Ramos (cell line): ENCODE data around the gene FARS2.

Experiments
- in situ Hi-C: fragments of 300-500 bp; cut with MboI; formaldehyde crosslinking; loops from one replicate; pipeline ENCODE4 v1.14.3; 2022; ENCODE audit warnings: low sequenced_read_pairs; ENCODE audit not compliant: unreplicated experiment

FARS2 gene

DNA sequence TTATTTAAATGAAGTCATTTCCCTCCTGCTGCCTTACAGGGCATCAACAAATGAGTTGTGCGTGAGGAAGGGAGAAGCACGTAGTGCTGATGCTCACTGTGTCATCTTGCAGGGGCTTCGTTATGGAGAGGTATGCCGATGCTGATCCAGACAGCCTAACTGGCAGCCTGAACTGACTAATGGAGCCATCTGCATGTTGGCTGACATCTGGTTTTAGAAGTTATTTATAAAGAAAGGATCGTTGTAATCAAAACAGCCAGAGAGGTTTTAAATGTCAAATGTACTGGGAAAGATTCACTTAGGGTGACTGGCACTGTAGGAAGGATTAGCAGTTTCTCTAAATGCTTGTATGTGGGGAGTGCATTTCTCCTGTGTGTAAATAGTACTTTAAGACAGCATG, 54.6 kb downstream of the FARS2 start:
- in situ Hi-C loops = no loop called here

DNA sequence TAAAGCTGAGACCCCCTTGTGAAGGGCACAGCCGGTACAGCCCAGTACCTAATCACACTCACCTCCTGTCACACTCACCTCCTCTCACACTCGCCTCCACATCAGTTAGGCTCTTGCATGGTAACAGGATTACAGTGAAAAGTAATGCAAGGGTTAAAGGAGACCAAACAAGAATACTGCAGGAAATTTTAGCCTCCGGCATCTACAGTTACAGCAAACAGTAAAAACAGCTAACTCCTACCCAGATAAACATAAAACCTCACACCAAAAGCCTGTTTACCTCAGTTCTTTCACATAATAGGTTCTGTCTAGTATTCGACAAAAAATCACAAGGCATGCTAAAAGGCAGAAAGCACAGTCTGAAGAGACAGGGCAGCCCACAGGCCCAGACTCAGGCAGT, 55.6 kb downstream of the FARS2 start:
- in situ Hi-C loops = no loop called here

DNA sequence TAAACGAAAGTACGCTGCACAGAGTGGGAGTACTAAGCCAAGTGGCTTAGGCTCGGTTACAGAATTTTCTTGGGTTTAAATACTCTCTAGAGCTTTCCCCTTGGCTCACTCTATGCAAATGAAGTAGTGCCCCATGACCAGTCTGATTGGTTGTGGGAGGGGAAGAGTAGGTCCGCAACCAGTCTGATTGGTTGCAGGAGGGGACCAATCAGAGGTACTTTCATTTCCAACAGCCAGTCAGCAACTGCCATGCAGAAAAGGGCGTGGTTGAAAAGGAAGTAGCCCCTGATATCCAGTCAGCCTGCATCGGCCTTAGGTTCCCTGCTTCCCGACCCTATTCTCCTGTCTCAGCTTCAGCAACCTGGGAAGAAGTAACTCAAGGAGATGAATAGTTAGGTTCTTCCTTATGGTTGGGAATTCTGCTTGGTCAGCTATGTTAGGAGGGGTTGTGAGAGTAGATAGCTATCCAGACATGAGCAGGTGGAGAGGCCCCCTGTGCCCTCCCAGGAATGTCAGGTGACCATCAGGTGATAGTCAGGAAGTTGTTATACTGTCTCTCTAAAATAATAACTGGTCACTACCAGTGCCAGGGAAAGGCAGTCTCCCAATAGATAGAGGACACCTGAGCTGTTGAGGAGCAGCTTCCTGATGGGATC, 57.4 kb downstream of the FARS2 start:
- in situ Hi-C loops = no loop called here

DNA sequence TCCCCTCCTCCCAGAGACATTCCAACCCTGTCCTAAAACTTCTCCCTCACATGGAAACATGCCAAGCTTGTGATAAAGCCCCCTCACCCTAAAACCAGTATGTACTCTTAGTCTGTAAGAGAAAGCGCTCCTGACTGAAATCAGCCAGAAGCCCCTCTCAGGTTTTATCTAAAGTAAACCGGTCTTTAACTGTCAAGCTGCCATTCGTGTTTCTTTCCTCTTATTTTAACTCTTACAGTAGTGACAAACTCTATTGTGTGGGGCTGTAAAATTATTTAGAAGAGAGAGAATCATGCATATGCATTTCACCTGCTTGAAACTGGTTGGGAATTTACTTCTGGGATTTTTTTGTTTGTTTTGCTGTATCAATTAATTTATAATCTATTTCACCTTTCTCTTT, 62.7 kb downstream of the FARS2 start:
- in situ Hi-C loops = no loop called here

DNA sequence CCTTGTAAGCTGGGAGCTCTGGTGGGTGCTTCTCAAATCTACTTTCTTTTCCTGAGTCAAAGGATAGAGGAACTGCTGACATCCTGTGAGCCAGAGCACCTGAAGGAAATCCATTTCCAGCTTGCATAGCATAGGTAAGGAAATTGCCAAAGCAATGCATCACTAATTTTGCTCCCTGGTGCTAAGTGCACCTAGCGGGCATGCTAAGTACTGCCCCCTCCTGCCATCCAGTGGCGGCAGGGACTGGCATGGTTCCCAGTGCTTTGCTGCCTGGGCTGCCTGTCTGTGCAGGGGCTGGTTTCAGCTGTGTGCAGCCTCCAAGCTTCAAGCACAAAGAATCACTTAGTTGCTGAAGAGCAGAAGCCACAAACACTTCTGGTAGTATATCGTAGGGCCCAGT, 63.9 kb downstream of the FARS2 start:
- in situ Hi-C loops = no loop called here

DNA sequence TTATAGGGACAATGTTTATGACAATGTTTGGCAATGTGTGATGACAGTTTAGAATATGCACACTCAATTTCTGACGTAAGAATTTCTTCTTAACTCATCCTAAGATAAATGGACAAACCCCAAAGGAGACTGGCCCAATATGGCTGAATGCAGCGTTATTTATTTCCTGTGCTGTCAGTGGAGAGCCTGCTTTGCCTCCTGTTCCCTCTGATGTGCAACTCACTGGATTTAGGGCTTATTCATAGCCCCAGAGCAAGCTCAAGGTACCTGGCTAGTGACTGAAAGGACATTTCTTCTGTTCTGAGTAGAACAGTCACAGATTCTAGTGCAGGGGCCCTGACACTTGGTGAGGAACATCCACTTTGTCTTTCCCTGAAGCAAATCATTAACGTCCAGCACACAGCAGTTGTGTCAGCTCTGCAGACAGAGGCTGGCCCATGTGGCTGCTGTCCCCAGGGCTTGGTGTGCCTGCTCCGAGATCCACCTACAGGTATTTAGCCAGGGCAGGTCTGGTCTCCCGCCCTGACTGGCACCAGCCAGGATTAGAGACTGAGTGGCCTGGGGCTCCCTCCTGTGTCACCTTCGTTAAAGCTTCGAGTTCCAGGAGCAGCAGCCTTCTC, 64.8 kb downstream of the FARS2 start:
- in situ Hi-C loops = no loop called here

DNA sequence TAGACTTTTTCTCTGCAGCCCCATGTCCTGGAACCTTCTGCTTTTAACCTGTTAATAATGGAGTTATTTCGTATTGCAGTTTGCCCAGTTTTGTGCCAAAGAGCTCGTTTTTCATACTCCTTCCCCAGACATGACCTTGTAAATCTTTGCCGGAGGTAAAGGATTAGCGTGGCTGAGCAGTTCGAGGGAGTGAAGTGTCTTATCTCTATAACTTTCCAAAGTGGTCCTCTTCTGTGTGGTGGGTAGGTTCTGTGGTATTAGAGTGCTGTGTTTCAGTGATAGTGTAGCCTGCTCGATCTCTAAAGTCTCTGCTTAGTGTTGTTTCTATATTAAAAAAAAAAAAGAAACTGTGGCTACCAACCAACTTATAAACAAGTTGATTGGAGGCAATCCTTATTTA, 67.5 kb downstream of the FARS2 start:
- in situ Hi-C loops = no loop called here

DNA sequence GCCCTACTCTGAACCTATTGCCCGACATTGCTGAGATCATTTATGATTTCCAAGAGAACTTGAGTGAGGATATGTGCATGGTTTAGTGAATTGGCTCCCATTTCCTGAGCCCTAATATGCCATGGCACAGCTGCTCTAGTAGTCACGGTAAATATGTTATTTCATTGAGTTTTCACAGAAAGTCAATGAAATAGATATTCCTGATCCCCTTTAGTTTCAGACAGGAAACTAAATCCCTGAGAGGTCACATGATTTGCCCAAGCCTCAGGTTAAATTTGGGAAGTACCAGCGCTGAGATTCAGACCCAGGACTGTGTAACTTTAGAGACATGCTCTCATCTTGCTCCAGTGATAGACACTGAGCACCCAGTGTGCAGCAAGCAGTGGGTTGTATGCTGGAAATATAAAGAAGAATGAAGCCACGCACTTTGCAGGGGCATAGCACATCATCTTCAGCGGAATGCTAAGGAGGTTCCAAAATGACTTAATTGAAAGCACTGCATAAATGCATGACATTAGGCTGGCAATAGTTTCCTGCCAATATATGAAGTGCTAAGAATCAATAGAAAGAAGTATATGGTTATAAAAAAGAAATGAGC, 70.6 kb downstream of the FARS2 start:
- in situ Hi-C loops = no loop called here

DNA sequence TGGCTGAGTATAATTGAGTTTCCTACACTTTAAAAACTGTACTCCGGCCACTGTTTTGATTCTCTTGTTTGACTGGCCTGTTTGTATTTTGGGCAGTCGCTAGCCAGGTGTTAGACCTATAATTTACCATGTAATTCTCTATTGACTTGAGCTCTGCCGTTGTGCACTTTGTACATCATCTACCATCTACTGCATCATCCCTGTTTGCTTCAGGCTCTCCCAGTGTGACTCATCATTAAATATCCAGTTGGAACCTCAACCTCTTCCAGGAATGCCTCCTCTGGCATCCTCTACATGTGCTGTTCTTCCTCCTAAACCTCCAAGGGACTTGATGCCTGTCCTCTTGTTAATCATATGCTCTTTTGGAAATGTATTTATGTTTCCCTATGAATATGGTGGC, 72.3 kb downstream of the FARS2 start:
- in situ Hi-C loops = no loop called here

DNA sequence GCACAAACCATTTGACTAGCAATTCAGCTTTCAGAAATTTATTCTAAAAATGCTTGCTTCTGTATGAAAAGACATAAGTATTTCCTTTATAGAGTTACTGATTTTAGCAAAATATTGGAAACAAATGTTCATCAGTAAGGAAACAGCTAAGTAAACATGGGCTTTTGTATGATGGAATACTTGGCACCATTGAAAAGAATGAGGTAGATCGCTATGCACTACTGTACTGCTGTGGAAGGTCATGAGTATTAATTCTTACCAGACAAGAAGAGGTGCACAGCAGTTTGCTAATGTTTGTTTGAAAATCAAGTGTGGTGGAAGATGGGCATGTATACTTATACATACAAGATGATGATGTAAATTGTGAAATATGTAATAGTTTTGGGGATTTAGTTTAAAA, 73.0 kb downstream of the FARS2 start:
- in situ Hi-C loops = no loop called here

DNA sequence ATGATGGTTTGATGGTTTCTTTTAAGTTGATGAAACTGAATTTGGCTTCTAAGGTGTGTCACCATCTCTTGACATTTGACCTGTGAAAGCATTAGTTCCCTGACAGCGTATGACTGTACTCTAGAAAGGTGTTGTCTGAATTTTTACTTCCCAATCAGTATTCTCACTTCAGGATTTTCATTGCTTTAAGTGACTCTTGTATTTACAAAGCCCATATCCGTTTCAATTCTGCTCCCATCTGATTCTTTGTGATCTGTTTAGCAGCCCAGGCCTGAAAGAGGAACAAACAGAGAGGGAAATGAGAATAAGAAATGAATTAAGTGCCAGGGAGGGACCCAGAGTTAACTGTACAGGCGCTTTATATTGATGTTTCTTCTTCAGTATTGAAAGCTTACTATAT, 73.7 kb downstream of the FARS2 start:
- in situ Hi-C loops = no loop called here

DNA sequence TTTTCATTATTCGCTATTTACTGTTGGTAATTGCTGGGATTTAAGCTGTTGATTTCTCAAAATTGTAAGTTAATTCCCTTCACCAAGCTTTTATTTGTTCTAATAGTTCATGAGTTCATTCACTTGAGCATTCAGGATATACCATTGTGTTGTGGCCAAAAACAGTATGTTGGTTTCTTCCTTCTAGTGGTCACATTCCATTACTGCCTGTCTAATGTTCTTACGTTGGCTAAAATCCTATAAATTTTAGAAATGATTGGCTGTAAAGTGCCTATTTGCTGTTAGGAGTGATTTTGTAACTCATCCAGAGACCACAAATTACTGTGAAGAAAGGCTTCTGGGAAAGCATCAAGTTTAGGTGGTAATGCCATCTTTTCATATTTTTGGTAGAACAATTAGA, 76.3 kb downstream of the FARS2 start:
- in situ Hi-C loops = no loop called here

DNA sequence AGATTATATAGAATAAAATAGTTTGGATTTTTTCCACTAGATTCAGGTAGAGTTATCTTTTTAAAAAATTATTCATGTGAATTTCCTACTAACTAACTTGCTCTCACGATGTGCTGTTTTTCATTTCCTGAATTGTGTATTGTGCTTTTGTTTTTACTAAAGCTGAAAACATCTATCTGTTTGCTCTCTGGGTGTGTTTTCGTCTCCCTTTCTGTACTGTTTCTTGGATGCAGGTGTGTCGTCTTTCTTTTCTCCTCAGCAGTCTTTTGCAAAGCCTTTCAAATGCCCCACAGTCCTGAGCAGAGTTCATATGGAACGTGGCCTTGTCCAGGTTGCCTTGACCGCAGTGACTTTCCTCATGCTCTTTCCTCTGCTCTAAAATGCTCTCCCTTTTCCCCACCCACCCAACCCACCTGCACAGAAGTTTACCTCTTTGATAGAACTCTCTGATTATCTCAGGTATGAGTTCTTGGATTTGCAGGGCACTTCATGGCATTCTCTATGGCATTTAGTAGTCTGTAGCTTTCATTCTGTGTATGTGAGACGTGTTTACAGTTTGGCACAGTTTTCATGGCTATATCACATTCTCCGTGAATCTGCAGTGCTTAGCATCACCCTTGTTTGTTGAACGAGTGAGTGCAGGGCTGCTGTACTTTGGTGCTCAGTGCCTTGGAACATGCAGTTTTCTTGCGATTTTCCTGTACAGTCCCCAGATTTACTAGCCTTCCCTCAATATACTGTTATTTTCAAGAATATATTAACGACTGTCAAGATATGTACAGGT, 77.1 kb downstream of the FARS2 start:
- in situ Hi-C loops = no loop called here

DNA sequence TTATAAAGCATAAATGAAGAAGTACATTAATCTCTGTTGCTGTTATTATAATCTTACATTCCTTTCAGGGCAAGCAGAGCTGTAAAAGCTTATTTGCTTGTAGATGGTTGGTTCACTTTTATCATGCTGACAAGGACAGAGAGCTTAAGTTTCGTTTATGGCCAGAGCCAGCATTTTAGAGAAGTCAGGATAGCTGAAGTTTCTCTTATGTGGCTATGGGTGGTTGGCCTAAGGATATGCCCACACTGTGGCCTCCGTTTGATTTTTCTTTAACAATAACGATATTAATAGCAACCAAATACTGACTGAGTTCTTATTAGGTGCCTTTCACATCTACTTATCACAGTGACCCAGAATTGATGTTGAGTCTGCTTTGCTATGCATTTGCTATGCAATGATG, 78.5 kb downstream of the FARS2 start:
- in situ Hi-C loops = no loop called here

DNA sequence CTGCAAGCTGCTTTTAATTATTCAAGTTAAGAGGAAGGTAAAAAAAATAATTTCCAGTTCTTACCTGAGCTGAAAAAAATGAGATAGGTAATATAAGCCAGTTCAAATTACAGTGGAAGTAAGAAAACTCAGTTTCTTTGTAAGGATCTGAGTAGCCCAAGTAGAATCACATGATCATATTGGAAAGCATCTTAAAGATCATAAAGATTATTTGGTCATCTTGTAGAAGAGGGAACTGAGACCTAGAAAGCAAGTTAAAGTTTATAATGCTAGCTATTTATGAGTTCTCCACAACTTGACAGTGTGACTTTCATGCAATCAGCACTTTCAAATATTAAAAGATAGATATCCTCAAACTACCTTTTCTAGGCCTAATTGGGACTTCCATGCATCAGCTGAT, 80.5 kb downstream of the FARS2 start:
- in situ Hi-C loops = no loop called here

DNA sequence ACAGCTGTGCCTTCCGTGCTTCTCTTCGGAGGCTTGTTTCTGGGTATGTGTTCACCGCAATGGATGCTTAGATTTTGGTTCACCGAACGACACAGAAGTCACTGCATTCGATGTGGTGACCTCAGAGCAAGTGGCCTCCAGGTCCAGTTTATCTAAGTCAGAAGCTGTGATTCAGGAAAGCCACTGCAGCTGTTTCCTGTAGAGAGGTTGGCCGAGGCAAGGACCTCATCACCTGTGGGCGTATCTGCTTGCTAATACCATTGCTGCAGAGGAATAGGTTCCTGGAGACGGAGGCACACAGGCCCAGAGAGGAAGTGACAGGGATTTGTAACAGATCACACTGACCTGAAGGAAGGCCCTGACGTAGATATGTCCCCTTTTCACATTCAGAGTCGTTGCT, 82.7 kb downstream of the FARS2 start:
- in situ Hi-C loops = no loop called here

DNA sequence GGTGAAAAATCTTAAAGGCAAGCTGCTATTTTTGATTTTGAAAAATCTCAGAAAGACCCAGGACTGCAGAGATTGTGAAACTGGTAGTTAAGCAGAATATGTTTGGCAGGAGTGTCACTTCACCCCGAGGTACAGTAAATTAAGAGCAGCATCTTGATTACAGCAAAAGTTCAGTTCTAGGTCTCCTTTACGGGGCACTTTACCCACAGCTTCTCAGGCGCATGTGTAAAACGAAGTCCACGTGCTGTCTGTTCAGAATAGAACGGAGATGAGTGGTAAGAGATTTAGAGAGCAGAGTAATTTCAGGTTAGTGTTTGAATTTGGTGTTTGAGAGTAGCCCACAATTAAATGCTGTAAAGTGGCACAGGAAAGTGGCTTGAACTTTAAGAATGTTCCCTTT, 84.0 kb downstream of the FARS2 start:
- in situ Hi-C loops = no loop called here

DNA sequence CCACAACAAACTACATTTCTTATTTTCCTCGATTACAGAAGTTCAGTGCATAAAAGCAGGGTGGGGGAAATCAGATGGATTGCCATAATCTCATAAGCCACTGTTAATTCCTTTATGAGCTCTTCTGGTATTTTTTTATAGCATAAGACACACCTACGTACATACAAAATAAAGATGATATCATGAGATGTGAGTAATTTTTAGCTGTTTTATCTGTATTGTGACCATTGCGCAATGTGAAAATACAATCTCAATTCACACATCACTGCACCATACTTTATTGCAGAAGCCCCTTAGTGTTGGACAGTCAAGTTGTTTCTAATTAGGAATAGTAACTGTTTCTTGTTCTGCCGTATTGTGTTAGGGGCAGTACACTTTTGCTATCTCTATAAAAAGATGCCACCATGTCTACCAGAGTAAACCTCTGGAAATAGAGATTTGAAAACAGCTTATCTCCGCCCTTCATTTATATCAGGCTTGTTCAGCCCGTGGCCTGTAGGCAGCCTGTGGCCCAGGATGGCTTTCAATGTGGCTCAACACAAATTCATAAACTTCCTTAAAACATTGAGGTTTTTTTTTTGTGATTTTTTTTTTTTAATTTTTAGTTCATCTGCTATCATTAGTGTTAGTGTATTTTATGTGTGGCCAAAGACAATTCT, 90.4 kb downstream of the FARS2 start:
- in situ Hi-C loops = no loop called here

DNA sequence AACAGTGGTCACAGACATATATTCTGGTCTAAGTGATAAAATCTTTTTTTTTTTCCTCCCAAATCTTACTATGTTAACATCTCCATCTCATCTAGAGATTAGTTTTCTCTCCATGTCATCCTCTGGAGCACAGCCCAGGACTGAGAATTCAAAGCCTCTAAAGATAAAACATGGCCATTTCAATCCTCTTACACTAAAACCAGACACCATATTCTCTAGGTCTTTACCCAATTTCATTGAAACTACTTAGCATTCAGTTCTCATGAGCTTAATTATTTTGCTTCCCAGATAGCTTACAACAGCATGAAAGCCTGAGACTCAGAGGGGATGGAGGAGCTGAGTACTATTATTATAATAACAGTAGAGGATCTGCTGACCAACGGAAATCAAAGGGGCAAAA, 92.7 kb downstream of the FARS2 start:
- in situ Hi-C loops = no loop called here

DNA sequence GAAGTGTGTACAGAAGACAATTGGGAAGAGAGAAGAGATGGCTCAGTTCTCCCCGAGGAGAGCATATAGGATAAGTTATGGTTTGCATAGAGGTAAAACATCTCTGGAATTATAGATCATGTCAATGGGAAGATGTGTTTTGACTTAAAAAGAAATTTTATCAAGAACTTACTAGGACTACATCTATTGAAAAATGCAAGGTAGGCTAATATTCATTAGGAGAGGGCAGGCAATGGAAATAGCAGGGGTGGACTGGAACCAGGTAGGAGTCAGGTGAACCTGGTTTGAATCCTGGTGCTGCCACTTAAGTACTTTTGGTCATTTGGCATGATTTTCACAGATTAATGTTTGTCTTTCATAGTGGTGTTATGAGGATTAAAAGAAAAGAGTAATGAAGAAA, 96.2 kb downstream of the FARS2 start:
- in situ Hi-C loops = no loop called here

DNA sequence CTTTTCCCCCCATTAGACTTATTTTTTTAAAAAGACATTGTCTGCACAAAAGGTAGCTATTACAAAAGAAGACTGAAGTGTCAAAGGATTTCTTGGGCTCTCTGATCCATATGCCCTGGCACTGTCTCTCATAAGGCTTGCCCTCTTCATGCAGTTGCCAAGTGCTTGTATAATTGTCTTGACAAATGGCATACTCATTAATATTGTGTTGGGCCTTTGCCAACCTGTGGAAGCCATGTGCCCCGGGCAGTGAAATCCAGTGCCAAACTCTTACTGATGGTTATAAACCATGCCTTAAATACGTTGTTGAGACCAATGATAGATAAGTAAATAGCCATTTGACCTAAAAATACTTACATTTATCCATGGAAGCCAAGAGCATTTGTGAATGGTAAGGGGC, 98.1 kb downstream of the FARS2 start:
- in situ Hi-C loops = no loop called here
